Stomach (tissue), 9 donors: ENCODE data around the gene DKKL1. TPM values are rescaled to one million over a fixed set of nuclear protein-coding genes. Genes with fewer than 3 reads are reported as not detected.
A peak's percentile ranks its signal among the peaks of the same experiment; 100 is the strongest.

Experiments
- DNase-seq, 2 donors: peaks; one replicate each; pipeline versions ENCODE4 v3.0.0 to v3.0.0-alpha.2; 2013 to 2019
- H3K27ac ChIP-seq, 5 donors: fragments of 200-600 bp in 4 of 5; sonication (generic) in 4 of 5; one replicate each; pipeline ENCODE4 v1.5.1; 2013 to 2019; ENCODE audit warnings: mild to moderate bottlenecking in 1 of 5, moderate library complexity in 1 of 5
- H3K27me3 ChIP-seq, 3 donors: fragments of 200-600 bp; sonication (generic); one replicate each; pipeline ENCODE4 v1.5.1; 2017 to 2019; ENCODE audit warnings: mixed run types in 1 of 3
- H3K36me3 ChIP-seq, 4 donors: fragments of 200-600 bp; sonication (generic); 1 replicate in 3 of 4; 2 replicates in 1 of 4; pipeline ENCODE4 v1.5.1; 2016 to 2019
- H3K4me1 ChIP-seq, 4 donors: fragments of 200-600 bp; sonication (generic); one replicate each; pipeline ENCODE4 v1.5.1; 2016 to 2019
- H3K4me3 ChIP-seq, 4 donors: fragments of 200-600 bp; sonication (generic) in 3 of 4; one replicate each; pipeline ENCODE4 v1.5.1; 2016 to 2019; ENCODE audit warnings: mild to moderate bottlenecking in 1 of 4
- H3K9me3 ChIP-seq, 4 donors: fragments of 200-600 bp; sonication (generic); one replicate each; pipeline ENCODE4 v1.5.1; 2016 to 2019
- CTCF ChIP-seq, 7 experiments: fragments of 450-650 bp in 4 of 7; fragments of 200-600 bp in 3 of 7; sonication (generic) in 3 of 7; IDR thresholded peaks; one replicate each; pipeline ENCODE4 v1.5.1; 2016 to 2019; ENCODE audit warnings: antibody characterized with exemption in 7 of 7, control low read depth in 2 of 7, mild to moderate bottlenecking in 1 of 7
- EP300 ChIP-seq: sonication (generic); formaldehyde crosslinking; IDR thresholded peaks from one replicate; pipeline ENCODE4 v1.6.1; 2017; ENCODE audit warnings: antibody characterized with exemption
- POLR2A ChIP-seq, 4 donors: fragments of 450-650 bp; IDR thresholded peaks; one replicate each; pipeline ENCODE4 v1.6.1; 2016; ENCODE audit warnings: antibody characterized with exemption in 4 of 4, control low read depth in 2 of 4, mild to moderate bottlenecking in 1 of 4, moderate library complexity in 1 of 4
- POLR2AphosphoS5 ChIP-seq, 3 donors: sonication (generic); formaldehyde crosslinking; IDR thresholded peaks; one replicate each; pipeline ENCODE4 v1.6.1; 2016; ENCODE audit warnings: antibody characterized with exemption in 3 of 3
- WGBS, 5 donors: extraction: QIAGEN DNeasy Blood & Tissue Kit in 3 of 5; methylation state at CpG; one replicate each; pipeline versions ENCODE4 v1.1.5 to v1.1.7; 2013 to 2018; 5-methylcytosine and 5-hydroxymethylcytosine counted together
- intact Hi-C: fragments of 100-400 bp; cut with DNase I; formaldehyde crosslinking; loops from one replicate; pipeline ENCODE4 v1.15.1; 2023; ENCODE audit warnings: low total_unique reads
- polyA plus RNA-seq, 3 donors: library from polyadenylated mRNA; stranded (reverse); fragments of 200-250 nt; gene quantifications; one replicate each; pipeline ENCODE4 v1.2.3, GENCODE V29; 2013
- total RNA-seq, 5 donors: library from RNA; depleted of rRNA; stranded (reverse); fragments of >200 nt; gene quantifications; one replicate each; pipeline versions ENCODE4 v1.1.0 to v1.2.3, GENCODE V29; 2014 to 2016
- donor health status: healthy with polysubstance abuse.
- donor health status: Bipolar disorder and iron deficiency.
- donor health status: healthy.

The DKKL1 gene
- total and polyA plus RNA-seq, 8 donors = 0.35 TPM; not detected in 7

- 12 to 43% (median 20%) methylated on average over 22 to 47 of the region's 47 CpGs for WGBS, 5 donors
- peak; percentile 87 to 97 for DNase-seq
- peaks cover 24 to 41% (median 38%) of the 10 kb centered on the region in 4 donors for H3K36me3 ChIP-seq
- peaks cover 34 to 57% (median 36%) of the 10 kb centered on the region in 4 donors for H3K4me1 ChIP-seq
- peak overlapping the region; percentile 82 to 96 (median 93) for H3K27ac ChIP-seq
- no peaks in the 10 kb centered on the region for H3K27me3 ChIP-seq
- intact Hi-C loops = no loop called here
- TF ChIP-seq POLR2A (IDR thresholded peaks at IDR 0.05) (no peak), POLR2AphosphoS5 (IDR thresholded peaks at IDR 0.05) (peak; percentile 49 to 92 (median 81)), EP300 (no peak), CTCF (IDR thresholded peaks at IDR 0.05) (no peak)
- no peaks in the 10 kb centered on the region for H3K9me3 ChIP-seq
- peak overlapping the region; percentile 40 to 56 (median 43) for H3K4me3 ChIP-seq
Observed at GRCh38 chr19:49339301-49340068, 24.2 kb upstream of the DKKL1 start.

GRCh38 chr19:49340069-49340864 lies 23.4 kb upstream of the DKKL1 start:
- Histone ChIP-seq H3K4me1 (peaks cover 34 to 50% (median 36%) of the 10 kb centered on the region in 4 donors), H3K4me3 (peak overlapping the region; percentile 40 to 56 (median 43)), H3K36me3 (peaks cover 29 to 48% (median 46%) of the 10 kb centered on the region in 4 donors), H3K27me3 (no peaks in the 10 kb centered on the region), H3K27ac (peak overlapping the region; percentile 82 to 96 (median 93)), H3K9me3 (no peaks in the 10 kb centered on the region)
- no peak for TF ChIP-seq CTCF (IDR thresholded peaks at IDR 0.05)
- no peak for TF ChIP-seq POLR2A (IDR thresholded peaks at IDR 0.05)
- TF ChIP-seq POLR2AphosphoS5 (IDR thresholded peaks at IDR 0.05) = peak in 1 of 3 donors; percentile 30
- TF ChIP-seq EP300 = no peak
- peak; percentile 84 to 92 for DNase-seq
- intact Hi-C loops = no loop called here
- 5 to 19% (median 13%) methylated on average over 36 of the region's 36 CpGs for WGBS, 5 donors

GRCh38 chr19:49340865-49341718 lies 22.6 kb upstream of the DKKL1 start:
- Histone ChIP-seq H3K9me3 (no peaks in the 10 kb centered on the region), H3K27ac (peak overlapping the region; percentile 32 to 93 (median 92)), H3K36me3 (peaks cover 30 to 57% (median 54%) of the 10 kb centered on the region in 4 donors), H3K27me3 (no peaks in the 10 kb centered on the region), H3K4me3 (peak overlapping the region in 1 of 4 donors; percentile 56), H3K4me1 (peaks cover 34 to 50% (median 36%) of the 10 kb centered on the region in 4 donors)
- intact Hi-C loops = no loop called here
- DNase-seq = no peak
- TF ChIP-seq EP300 (no peak), CTCF (IDR thresholded peaks at IDR 0.05) (no peak), POLR2A (IDR thresholded peaks at IDR 0.05) (no peak), POLR2AphosphoS5 (IDR thresholded peaks at IDR 0.05) (no peak)
- WGBS, 5 donors = 88 to 93% (median 91%) methylated on average over 9 to 11 of the region's 11 CpGs
